BJ (cell line): Measurements from ENCODE around the gene RNF214. TPM values are rescaled to one million over a fixed set of nuclear protein-coding genes. Genes with fewer than 3 reads are reported as not detected.
A peak's percentile ranks its signal among the peaks of the same experiment; 100 is the strongest.

Source experiments
- CTCF ChIA-PET: fragments of 350-600 bp; formaldehyde crosslinking; extraction: SDS; loops from one replicate; lab custom pipeline; 2021; ENCODE audit warnings: antibody characterized with exemption, inconsistent platforms; lab: Yijun Ruan, JAX
- POLR2A ChIA-PET: fragments of 300-600 bp; sonication (Branson Sonifier 250); formaldehyde crosslinking; extraction: SDS; loops from one replicate; lab custom pipeline; 2021; ENCODE audit warnings: antibody characterized with exemption; lab: Charles Lee
- DNase-seq: peaks from one replicate; pipeline ENCODE4 v3.0.0-alpha.2; 2011; ENCODE audit warnings: low read depth
- H3K27me3 ChIP-seq: 2 replicates; pipeline ENCODE4 v1.6.0; 2011; ENCODE audit warnings: low read length; ENCODE audit not compliant: control insufficient read depth, insufficient read depth
- H3K36me3 ChIP-seq: 2 replicates; pipeline ENCODE4 v1.5.1; 2011; ENCODE audit warnings: low read length; ENCODE audit not compliant: control insufficient read depth, insufficient read depth
- H3K4me3 ChIP-seq: 2 replicates; pipeline ENCODE4 v1.5.1; 2011; ENCODE audit warnings: low read depth, mild to moderate bottlenecking, control low read depth, low read length
- polyA plus RNA-seq: library from polyadenylated mRNA; depleted of rRNA; stranded (reverse); fragments of >200 nt; gene quantifications from 2 replicates; pipeline ENCODE4 v1.2.3, GENCODE V29; 2011
- TF ChIP-seq, protein P1 (sequence below): IDR thresholded peaks from 2 replicates; pipeline ENCODE4 v1.5.1; 2011; ENCODE audit warnings: low read depth, mild to moderate bottlenecking, control low read depth, inconsistent platforms, low read length, moderate library complexity; ENCODE audit not compliant: insufficient read depth

The RNF214 gene
- polyA plus RNA-seq, 1 experiment: 17.1 TPM

DNA sequence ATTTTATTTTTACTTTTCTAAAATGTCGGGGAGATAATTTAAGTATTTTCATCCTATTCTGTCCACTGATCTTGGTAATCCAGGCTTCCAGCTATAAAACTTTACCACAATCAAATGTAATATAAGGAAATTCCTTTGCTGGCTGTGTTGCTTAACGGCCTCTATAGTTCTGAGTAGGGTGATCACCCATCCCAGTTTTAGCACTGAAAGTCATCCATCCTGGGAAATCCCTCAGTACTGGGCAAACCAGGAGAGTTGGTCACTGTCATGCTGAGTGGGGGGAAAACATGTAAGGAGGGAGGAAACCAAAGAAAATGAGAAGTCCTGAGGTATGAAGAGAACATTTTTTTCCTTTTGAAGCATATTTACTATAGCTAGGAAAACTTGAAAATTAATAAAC is 45.9 kb downstream of the RNF214 start:
- no peak for DNase-seq
- Histone ChIP-seq H3K4me3 (no peak overlapping the region), H3K27me3 (no peaks in the 10 kb centered on the region), H3K36me3 (peaks cover 4% of the 10 kb centered on the region)
- ChIA-PET POLR2A (no interaction called here), CTCF (no interaction called here)
- TF ChIP-seq, protein P1, sequence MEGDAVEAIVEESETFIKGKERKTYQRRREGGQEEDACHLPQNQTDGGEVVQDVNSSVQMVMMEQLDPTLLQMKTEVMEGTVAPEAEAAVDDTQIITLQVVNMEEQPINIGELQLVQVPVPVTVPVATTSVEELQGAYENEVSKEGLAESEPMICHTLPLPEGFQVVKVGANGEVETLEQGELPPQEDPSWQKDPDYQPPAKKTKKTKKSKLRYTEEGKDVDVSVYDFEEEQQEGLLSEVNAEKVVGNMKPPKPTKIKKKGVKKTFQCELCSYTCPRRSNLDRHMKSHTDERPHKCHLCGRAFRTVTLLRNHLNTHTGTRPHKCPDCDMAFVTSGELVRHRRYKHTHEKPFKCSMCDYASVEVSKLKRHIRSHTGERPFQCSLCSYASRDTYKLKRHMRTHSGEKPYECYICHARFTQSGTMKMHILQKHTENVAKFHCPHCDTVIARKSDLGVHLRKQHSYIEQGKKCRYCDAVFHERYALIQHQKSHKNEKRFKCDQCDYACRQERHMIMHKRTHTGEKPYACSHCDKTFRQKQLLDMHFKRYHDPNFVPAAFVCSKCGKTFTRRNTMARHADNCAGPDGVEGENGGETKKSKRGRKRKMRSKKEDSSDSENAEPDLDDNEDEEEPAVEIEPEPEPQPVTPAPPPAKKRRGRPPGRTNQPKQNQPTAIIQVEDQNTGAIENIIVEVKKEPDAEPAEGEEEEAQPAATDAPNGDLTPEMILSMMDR: no peak

DNA sequence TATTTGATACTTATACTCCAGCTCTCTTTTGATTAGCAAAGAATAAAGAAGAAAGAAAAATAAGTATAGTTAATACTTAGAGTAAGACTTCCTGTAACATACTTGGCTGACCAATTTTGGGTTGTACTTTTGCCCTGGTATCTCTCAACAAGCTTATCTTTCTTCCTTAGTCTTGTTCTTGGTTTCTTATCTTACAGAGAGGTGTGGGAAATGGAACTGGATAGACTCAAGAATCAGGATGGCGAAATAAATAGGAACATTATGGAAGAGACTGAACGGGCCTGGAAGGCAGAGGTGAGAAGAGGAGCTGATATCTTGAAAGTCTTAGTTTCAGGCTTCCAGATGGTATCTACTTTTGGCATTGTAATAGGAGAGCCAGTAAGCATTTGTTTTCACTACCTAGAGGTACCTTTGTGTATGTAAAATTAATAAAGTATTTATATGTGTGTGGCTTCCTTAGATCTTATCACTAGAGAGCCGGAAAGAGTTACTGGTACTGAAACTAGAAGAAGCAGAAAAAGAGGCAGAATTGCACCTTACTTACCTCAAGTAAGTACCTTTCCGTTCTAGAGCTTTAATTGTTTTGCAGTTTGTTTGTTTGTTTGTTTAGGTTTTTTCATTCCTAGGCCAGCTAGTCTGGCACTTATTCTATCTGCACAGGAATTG is 47.4 kb downstream of the RNF214 start:
- ChIA-PET POLR2A (no interaction called here), CTCF (interaction anchor here (1.5 kb wide), 1 partner anchor 40 kb away, joined by 3 read pairs; no protein-coding TSS in a partner anchor)
- Histone ChIP-seq H3K36me3 (peaks cover 4% of the 10 kb centered on the region), H3K27me3 (no peaks in the 10 kb centered on the region), H3K4me3 (no peak overlapping the region)
- TF ChIP-seq, protein P1: no peak
- no peak for DNase-seq

DNA sequence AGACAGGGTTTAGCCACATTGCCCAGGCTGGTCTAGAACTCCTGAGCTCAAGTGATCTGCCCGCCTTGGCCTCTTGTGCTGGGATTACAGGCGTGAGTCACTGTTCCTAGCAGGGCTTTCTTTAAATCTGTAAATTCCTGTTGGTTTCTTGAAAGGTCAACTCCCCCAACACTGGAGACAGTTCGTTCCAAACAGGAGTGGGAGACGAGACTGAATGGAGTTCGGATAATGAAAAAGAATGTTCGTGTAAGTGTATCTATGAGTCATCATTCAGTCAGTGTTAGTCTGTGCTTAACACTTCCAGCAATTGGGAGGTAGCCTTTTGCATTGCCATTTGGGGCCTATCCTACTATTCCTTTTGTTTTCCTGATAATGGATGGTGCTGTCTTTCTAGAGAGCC is 48.7 kb downstream of the RNF214 start:
- POLR2A ChIA-PET: no interaction called here
- TF ChIP-seq, protein P1: no peak
- H3K27me3 ChIP-seq: no peaks in the 10 kb centered on the region
- H3K4me3 ChIP-seq: no peak overlapping the region
- H3K36me3 ChIP-seq: peaks cover 4% of the 10 kb centered on the region
- DNase-seq: peak; percentile 99
- CTCF ChIA-PET: interaction anchor here (0.6 to 1.5 kb wide), 2 partner anchors 42 to 231 kb away, joined by 3 to 4 read pairs; no protein-coding TSS in a partner anchor

DNA sequence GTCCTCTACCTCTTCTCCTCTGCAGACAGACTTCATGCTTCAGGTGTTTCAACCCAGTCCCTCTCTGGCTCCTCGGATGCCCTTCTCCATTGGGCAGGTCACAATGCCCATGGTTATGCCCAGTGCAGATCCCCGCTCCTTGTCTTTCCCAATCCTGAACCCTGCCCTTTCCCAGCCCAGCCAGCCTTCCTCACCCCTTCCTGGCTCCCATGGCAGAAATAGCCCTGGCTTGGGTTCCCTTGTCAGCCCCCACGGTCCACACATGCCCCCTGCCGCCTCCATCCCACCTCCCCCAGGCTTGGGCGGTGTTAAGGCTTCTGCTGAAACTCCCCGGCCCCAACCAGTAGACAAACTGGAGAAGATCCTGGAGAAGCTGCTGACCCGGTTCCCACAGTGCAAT is 49.4 kb downstream of the RNF214 start:
- Histone ChIP-seq H3K4me3 (no peak overlapping the region), H3K27me3 (no peaks in the 10 kb centered on the region), H3K36me3 (peaks cover 4% of the 10 kb centered on the region)
- ChIA-PET CTCF (no interaction called here), POLR2A (no interaction called here)
- DNase-seq: no peak
- TF ChIP-seq, protein P1: no peak

DNA sequence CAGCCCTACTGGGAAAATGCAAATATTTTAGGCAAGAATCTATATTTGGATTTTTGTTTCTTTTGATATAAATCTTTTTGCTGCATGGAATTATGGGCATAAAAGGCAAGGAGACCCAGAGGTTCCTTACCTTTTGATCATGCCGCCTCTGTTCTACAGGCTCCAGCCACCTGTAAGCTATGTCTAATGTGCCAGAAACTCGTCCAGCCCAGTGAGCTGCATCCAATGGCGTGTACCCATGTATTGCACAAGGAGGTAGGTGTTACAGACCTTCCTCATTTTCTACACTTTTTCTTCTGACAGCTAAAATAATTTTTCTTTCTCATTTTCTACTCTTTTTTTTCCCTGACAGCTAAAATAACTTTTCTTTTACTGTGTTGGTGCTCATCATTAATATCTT is 50.5 kb downstream of the RNF214 start:
- Histone ChIP-seq H3K36me3 (peaks cover 7% of the 10 kb centered on the region), H3K27me3 (no peaks in the 10 kb centered on the region), H3K4me3 (no peak overlapping the region)
- TF ChIP-seq, protein P1: no peak
- ChIA-PET POLR2A (no interaction called here), CTCF (interaction anchor here (0.9 kb wide), 1 partner anchor 19 kb away, joined by 3 read pairs; no protein-coding TSS in a partner anchor)
- DNase-seq: no peak
